Cerebellar nuclear complex (tissue), 1 donor: ENCODE measurements around the gene TBX4.

Source experiments
- DNase-seq, 2 experiments: peaks; one replicate each; lab custom pipeline; 2025; lab: John Stamatoyannopoulos, UW

TBX4 gene

GRCh38 chr17:61465550-61466237, 13.5 kb downstream of the TBX4 start:
- no peak for DNase-seq

- no peak for DNase-seq
These were observed 14.0 kb downstream of the TBX4 start for GRCh38 chr17:61466246-61466645.

- DNase-seq, result no peak
These were observed 15.4 kb downstream of the TBX4 start for GRCh38 chr17:61467416-61468262.

- DNase-seq, result no peak
These were observed 16.2 kb downstream of the TBX4 start for GRCh38 chr17:61468263-61468907.

- no peak for DNase-seq
These were observed 17.3 kb downstream of the TBX4 start for GRCh38 chr17:61469474-61469873.

- DNase-seq, result no peak
These were observed 17.7 kb downstream of the TBX4 start for GRCh38 chr17:61469949-61470348.

- no peak for DNase-seq
These were observed 18.4 kb downstream of the TBX4 start for GRCh38 chr17:61470530-61471136.

GRCh38 chr17:61474235-61474927, 22.2 kb downstream of the TBX4 start:
- DNase-seq, result no peak

GRCh38 chr17:61474934-61475333, 22.7 kb downstream of the TBX4 start:
- DNase-seq, result no peak

- no peak for DNase-seq
These were observed 23.5 kb downstream of the TBX4 start for GRCh38 chr17:61475726-61476125.

GRCh38 chr17:61476476-61477203, 24.4 kb downstream of the TBX4 start:
- DNase-seq, result no peak

- DNase-seq, result no peak
These were observed 25.1 kb downstream of the TBX4 start for GRCh38 chr17:61477204-61477834.

GRCh38 chr17:61478026-61478789, 26.0 kb downstream of the TBX4 start:
- no peak for DNase-seq

- no peak for DNase-seq
These were observed 26.7 kb downstream of the TBX4 start for GRCh38 chr17:61478790-61479492.

GRCh38 chr17:61479493-61480413, 27.5 kb downstream of the TBX4 start:
- no peak for DNase-seq

GRCh38 chr17:61480414-61480807, 28.2 kb downstream of the TBX4 start:
- no peak for DNase-seq

- no peak for DNase-seq
These were observed 29.2 kb downstream of the TBX4 start for GRCh38 chr17:61481421-61481820.

GRCh38 chr17:61482467-61482866, 30.2 kb downstream of the TBX4 start:
- DNase-seq, result no peak
